IMR-90 (cell line): ENCODE data around the gene ITPR3. TPM values are rescaled to one million over a fixed set of nuclear protein-coding genes. Genes with fewer than 3 reads are reported as not detected.

Experiments
- ATAC-seq: fragments of 200-7000 bp; cut with Tn5 transposase; 2 replicates; pipeline ENCODE4 v1.9.1; 2020; ENCODE audit warnings: low read depth, mild to moderate bottlenecking, moderate library complexity
- BruUV-seq: library from RNA; stranded (reverse); fragments of 400-500 nt; replicated peaks from 2 replicates; lab custom pipeline; 2021; lab: Mats Ljungman, UMichigan
- CTCF ChIA-PET: fragments of 300-600 bp; formaldehyde crosslinking; extraction: SDS; loops from one replicate; lab custom pipeline; 2021; ENCODE audit warnings: antibody characterized with exemption; lab: Yijun Ruan, JAX
- POLR2A ChIA-PET: fragments of 300-600 bp; sonication (Branson Sonifier 250); formaldehyde crosslinking; loops from one replicate; lab custom pipeline; 2022; ENCODE audit warnings: antibody characterized with exemption; ENCODE audit not compliant: unreplicated experiment; lab: Charles Lee
- DNase-seq: peaks from one replicate; pipeline ENCODE4 v3.0.0; 2013
- H2AFZ ChIP-seq: replicated peaks from 2 replicates; pipeline ENCODE3; 2013; ENCODE audit warnings: low read length, mild to moderate bottlenecking; ENCODE audit not compliant: poor library complexity
- H2AK5ac ChIP-seq: 2 replicates; pipeline ENCODE4 v1.6.1; 2013; ENCODE audit warnings: low read depth, low read length, inconsistent platforms
- H2AK9ac ChIP-seq: replicated peaks from 2 replicates; pipeline ENCODE3; 2013; ENCODE audit warnings: mild to moderate bottlenecking, low read depth, low read length, moderate library complexity; ENCODE audit not compliant: poor library complexity
- H2BK120ac ChIP-seq: 2 replicates; pipeline ENCODE4 v1.6.1; 2013; ENCODE audit warnings: low read depth, low read length, inconsistent platforms
- H2BK15ac ChIP-seq: 3 replicates; pipeline ENCODE4 v1.6.1; 2013; ENCODE audit warnings: low read depth, low read length, inconsistent platforms
- H2BK20ac ChIP-seq: 2 replicates; pipeline ENCODE4 v1.6.1; 2013; ENCODE audit warnings: low read depth, mild to moderate bottlenecking, inconsistent platforms, low read length, moderate library complexity
- H2BK5ac ChIP-seq: 2 replicates; pipeline ENCODE4 v1.6.1; 2013; ENCODE audit warnings: mild to moderate bottlenecking, low read depth, low read length, inconsistent platforms; ENCODE audit not compliant: poor library complexity, severe bottlenecking
- H3K14ac ChIP-seq: replicated peaks from 2 replicates; pipeline ENCODE4 v1.6.1; 2013; ENCODE audit warnings: low read depth, low read length, inconsistent platforms
- H3K18ac ChIP-seq: 2 replicates; pipeline ENCODE4 v1.6.1; 2013; ENCODE audit warnings: low read depth, low read length, control low read depth
- H3K23ac ChIP-seq: 2 replicates; pipeline ENCODE4 v1.6.1; 2013; ENCODE audit warnings: low read depth, low read length, inconsistent platforms
- H3K27ac ChIP-seq: 2 replicates; pipeline ENCODE4 v1.5.1; 2013; ENCODE audit warnings: mild to moderate bottlenecking, control low read depth, low read length; ENCODE audit not compliant: insufficient read depth
- H3K27me3 ChIP-seq: 2 replicates; pipeline ENCODE4 v1.6.1; 2013; ENCODE audit warnings: low read length; ENCODE audit not compliant: control insufficient read depth, insufficient read depth
- H3K36me3 ChIP-seq: 2 replicates; pipeline ENCODE4 v1.6.1; 2013; ENCODE audit warnings: low read length, mixed read lengths; ENCODE audit not compliant: control insufficient read depth, insufficient read depth
- H3K4ac ChIP-seq: 2 replicates; pipeline ENCODE4 v1.6.1; 2013; ENCODE audit warnings: low read depth, low read length, inconsistent platforms
- H3K4me1 ChIP-seq: 2 replicates; pipeline ENCODE4 v1.6.1; 2013; ENCODE audit warnings: low read length, mixed read lengths; ENCODE audit not compliant: control insufficient read depth, insufficient read depth
- H3K4me2 ChIP-seq: 2 replicates; pipeline ENCODE4 v1.6.1; 2013; ENCODE audit warnings: low read depth, mild to moderate bottlenecking, control low read depth, low read length, moderate library complexity
- H3K4me3 ChIP-seq: 2 replicates; pipeline ENCODE4 v1.5.1; 2013; ENCODE audit warnings: low read depth, mild to moderate bottlenecking, control low read depth, low read length, moderate library complexity; ENCODE audit not compliant: insufficient read depth
- H3K56ac ChIP-seq: 2 replicates; pipeline ENCODE4 v1.6.1; 2013; ENCODE audit warnings: low read length, inconsistent platforms; ENCODE audit not compliant: insufficient read depth; ENCODE audit errors: extremely low read depth
- H3K79me1 ChIP-seq, 2 experiments: 2 replicates each; pipeline ENCODE4 v1.6.1; 2013; ENCODE audit warnings: low read length in 2 of 2, inconsistent platforms in 1 of 2, low read depth in 1 of 2
- H3K9ac ChIP-seq: 2 replicates; pipeline ENCODE4 v1.6.1; 2013; ENCODE audit warnings: low read depth, low read length, control low read depth
- H3K9me1 ChIP-seq: 2 replicates; pipeline ENCODE4 v1.6.1; 2013; ENCODE audit warnings: low read length, inconsistent platforms; ENCODE audit not compliant: insufficient read depth
- H3K9me3 ChIP-seq: 2 replicates; pipeline ENCODE4 v1.6.1; 2013; ENCODE audit warnings: low read length; ENCODE audit not compliant: control insufficient read depth, insufficient read depth
- H4K20me1 ChIP-seq: 2 replicates; pipeline ENCODE4 v1.6.1; 2013; ENCODE audit warnings: low read length, inconsistent platforms; ENCODE audit not compliant: insufficient read depth
- H4K5ac ChIP-seq: 2 replicates; pipeline ENCODE4 v1.6.1; 2013; ENCODE audit warnings: mild to moderate bottlenecking, low read depth, low read length, control low read depth
- H4K8ac ChIP-seq, 2 experiments: 2 replicates each; pipeline ENCODE4 v1.6.1; 2013; ENCODE audit warnings: low read depth in 2 of 2, low read length in 2 of 2, control low read depth in 1 of 2, inconsistent platforms in 1 of 2
- H4K91ac ChIP-seq: 2 replicates; pipeline ENCODE4 v1.6.1; 2013; ENCODE audit warnings: low read depth, low read length, inconsistent platforms; ENCODE audit not compliant: insufficient read depth
- BHLHE40 ChIP-seq: fragments of 150-350 bp; IDR thresholded peaks from 2 replicates; pipeline ENCODE4 v1.6.1; 2016; ENCODE audit warnings: mild to moderate bottlenecking, low read depth, low read length
- FOS ChIP-seq: fragments of 150-350 bp; IDR thresholded peaks from 2 replicates; pipeline ENCODE4 v1.6.1; 2016; ENCODE audit warnings: low read depth, low read length
- MAFK ChIP-seq: IDR thresholded peaks from 2 replicates; pipeline ENCODE4 v1.6.1; 2012; ENCODE audit warnings: low read depth, low read length, improper control_type of control experiment
- MAZ ChIP-seq: IDR thresholded peaks from 2 replicates; pipeline ENCODE4 v1.6.1; 2012; ENCODE audit warnings: low read depth, mild to moderate bottlenecking, low read length, improper control_type of control experiment, moderate library complexity, borderline replicate concordance
- MXI1 ChIP-seq: IDR thresholded peaks from 2 replicates; pipeline ENCODE4 v1.6.1; 2012; ENCODE audit warnings: low read depth, mild to moderate bottlenecking, low read length, moderate library complexity, borderline replicate concordance
- NFE2L2 ChIP-seq: fragments of 150-350 bp; IDR thresholded peaks from 2 replicates; pipeline ENCODE4 v1.6.1; 2016; ENCODE audit warnings: low read depth, mild to moderate bottlenecking, low read length
- RCOR1 ChIP-seq: IDR thresholded peaks from 2 replicates; pipeline ENCODE4 v1.6.1; 2012; ENCODE audit warnings: mild to moderate bottlenecking, low read length, improper control_type of control experiment; ENCODE audit not compliant: insufficient replicate concordance
- WGBS, 2 experiments: methylation state at CpG; one replicate each; pipeline versions ENCODE4 v1.1.5 to v1.1.7; 2013; ENCODE audit warnings: missing lambda C conversion rate in 2 of 2; ENCODE audit not compliant: insufficient read length in 1 of 2; ENCODE audit errors: extremely low coverage in 2 of 2; 5-methylcytosine and 5-hydroxymethylcytosine counted together
- dilution Hi-C: fragments of 300-500 bp; cut with HindIII; formaldehyde crosslinking; loops from one replicate; pipeline ENCODE4 v1.14.3; 2018; ENCODE audit warnings: low sequenced_read_pairs; ENCODE audit not compliant: unreplicated experiment
- in situ Hi-C: fragments of 300-500 bp; cut with MboI; formaldehyde crosslinking; loops from 3 replicates; pipeline ENCODE4 v1.14.3; 2019; ENCODE audit warnings: low sequenced_read_pairs, inconsistent platforms, mixed read lengths
- intact Hi-C: fragments of 100-400 bp; cut with micrococcal nuclease; formaldehyde crosslinking; loops from 2 replicates; pipeline ENCODE4 v1.10.0; 2022
- polyA plus RNA-seq, 3 experiments: library from polyadenylated mRNA; depleted of rRNA; stranded (reverse); fragments of >200 nt; gene quantifications; 2 replicates each; pipeline ENCODE4 v1.2.3, GENCODE V29; 2012; ENCODE audit warnings: low replicate concordance in 1 of 3
- total RNA-seq: library from RNA; depleted of rRNA; stranded (reverse); fragments of >200 nt; gene quantifications from 2 replicates; pipeline ENCODE4 v1.2.3, GENCODE V29; 2012
- TF ChIP-seq, protein P1 (sequence below): fragments of 150-350 bp; IDR thresholded peaks from 2 replicates; pipeline ENCODE4 v1.6.1; 2016; ENCODE audit warnings: low read depth, mild to moderate bottlenecking, low read length, moderate library complexity, borderline replicate concordance

Gene ITPR3
- total and polyA plus RNA-seq, 2 of the 4 experiments (the other 2 are of a cell fraction), result 1.6 to 3.7 TPM

DNA sequence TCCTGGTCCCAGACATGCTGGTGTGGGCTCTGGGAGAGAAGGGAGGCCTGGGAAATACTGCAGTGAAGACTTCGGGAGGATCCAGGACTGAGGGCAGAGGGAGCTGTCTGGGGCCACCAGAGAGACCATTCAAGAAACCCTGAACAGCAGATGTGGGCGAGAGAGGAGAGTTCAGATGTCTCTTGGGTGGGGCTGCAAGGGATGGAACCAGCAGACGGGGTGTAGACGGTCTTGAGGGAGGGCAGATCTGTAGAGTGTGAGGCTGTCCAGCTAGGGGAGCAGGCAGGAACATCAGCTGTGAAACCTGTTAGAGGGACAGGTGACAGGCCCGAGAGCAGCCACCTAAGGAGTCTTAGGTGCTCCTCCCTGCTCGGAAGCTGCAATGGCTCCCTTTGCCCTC lies 38.9 kb downstream of the ITPR3 start:
- no peak overlapping the region for H2AFZ ChIP-seq
- no peaks in the 10 kb centered on the region for H3K27me3 ChIP-seq
- H3K4ac ChIP-seq, result no peak overlapping the region
- dilution Hi-C loops (no loop called here), intact Hi-C loops (no loop called here), in situ Hi-C loops (no loop called here)
- H3K23ac ChIP-seq, result no peak overlapping the region
- no peak overlapping the region for H3K18ac ChIP-seq
- H2BK20ac ChIP-seq, result no peak overlapping the region
- H3K4me1 ChIP-seq, result no peaks in the 10 kb centered on the region
- CTCF ChIA-PET, result no interaction called here
- H3K79me1 ChIP-seq, result no peaks in the 10 kb centered on the region
- no peaks in the 10 kb centered on the region for H4K20me1 ChIP-seq
- BruUV-seq, result no TSS peak
- H2BK120ac ChIP-seq, result no peak overlapping the region
- no peak for TF ChIP-seq MAZ
- TF ChIP-seq, protein P1, sequence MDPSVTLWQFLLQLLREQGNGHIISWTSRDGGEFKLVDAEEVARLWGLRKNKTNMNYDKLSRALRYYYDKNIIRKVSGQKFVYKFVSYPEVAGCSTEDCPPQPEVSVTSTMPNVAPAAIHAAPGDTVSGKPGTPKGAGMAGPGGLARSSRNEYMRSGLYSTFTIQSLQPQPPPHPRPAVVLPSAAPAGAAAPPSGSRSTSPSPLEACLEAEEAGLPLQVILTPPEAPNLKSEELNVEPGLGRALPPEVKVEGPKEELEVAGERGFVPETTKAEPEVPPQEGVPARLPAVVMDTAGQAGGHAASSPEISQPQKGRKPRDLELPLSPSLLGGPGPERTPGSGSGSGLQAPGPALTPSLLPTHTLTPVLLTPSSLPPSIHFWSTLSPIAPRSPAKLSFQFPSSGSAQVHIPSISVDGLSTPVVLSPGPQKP, result no peak
- TF ChIP-seq BHLHE40, result no peak
- TF ChIP-seq MXI1, result no peak
- TF ChIP-seq MAFK, result no peak
- no peak for TF ChIP-seq RCOR1
- no peak for TF ChIP-seq NFE2L2
- TF ChIP-seq FOS, result no peak
- H3K27ac ChIP-seq, result no peak overlapping the region
- H2AK5ac ChIP-seq, result no peak overlapping the region
- H3K36me3 ChIP-seq, result no peaks in the 10 kb centered on the region
- no peak overlapping the region for H2BK15ac ChIP-seq
- no peak overlapping the region for H4K91ac ChIP-seq
- no peak overlapping the region for H4K8ac ChIP-seq
- H2BK5ac ChIP-seq, result no peak overlapping the region
- no peak overlapping the region for H3K4me3 ChIP-seq
- 92% methylated on average over 3 of the region's 6 CpGs; no CpG with 5 or more reads in 1 of the 2 experiments for WGBS, 2 experiments
- H3K9me1 ChIP-seq, result peaks cover 4% of the 10 kb centered on the region; the same call in 1 of the 2 replicates
- ATAC-seq (no peak), DNase-seq (no peak)
- H3K56ac ChIP-seq, result no peak overlapping the region
- no peak overlapping the region for H3K9ac ChIP-seq
- H4K5ac ChIP-seq, result no peak overlapping the region
- POLR2A ChIA-PET, result no interaction called here
- H3K4me2 ChIP-seq, result no peak overlapping the region
- H2AK9ac ChIP-seq, result peak overlapping the region; percentile 9
- H3K14ac ChIP-seq, result no peak overlapping the region
- no peaks in the 10 kb centered on the region for H3K9me3 ChIP-seq
